Activated CD4-positive, alpha-beta T cell treated with anti-CD3 and anti-CD28 coated beads, Interleukin-2, amount 10 ng/mL, durations not matched to agents 24 days and 14 days (primary cell): ENCODE data around the gene NETO2. TPM values are rescaled to one million over a fixed set of nuclear protein-coding genes. Genes with fewer than 3 reads are reported as not detected.
"Not testable (repeated sequence)": the region's sequence is repeated elsewhere in the genome, so short reads cannot be mapped to it uniquely, and the experiment has no call there.

ENCODE experiments used
- DNase-seq: peaks from one replicate; pipeline ENCODE4 v3.0.0; 2022
- H3K27ac Mint-ChIP-seq: one replicate; pipeline ENCODE4 v1.8.0; 2022; ENCODE audit warnings: mild to moderate bottlenecking, mixed read lengths
- H3K27me3 Mint-ChIP-seq: one replicate; pipeline ENCODE4 v1.8.0; 2022; ENCODE audit warnings: mixed read lengths
- H3K36me3 Mint-ChIP-seq: one replicate; pipeline ENCODE4 v1.8.0; 2022; ENCODE audit warnings: low read depth, mild to moderate bottlenecking, mixed read lengths
- H3K4me1 Mint-ChIP-seq: one replicate; pipeline ENCODE4 v1.8.0; 2021; ENCODE audit warnings: mixed read lengths
- H3K4me3 Mint-ChIP-seq: one replicate; pipeline ENCODE4 v1.8.0; 2022; ENCODE audit warnings: mild to moderate bottlenecking, moderate library complexity, mixed read lengths
- H3K9me3 Mint-ChIP-seq: one replicate; pipeline ENCODE4 v1.8.0; 2021; ENCODE audit warnings: mixed read lengths
- intact Hi-C: fragments of 100-400 bp; cut with micrococcal nuclease; formaldehyde crosslinking; loops from one replicate; pipeline ENCODE4 v1.15.1; 2023
- total RNA-seq: library from RNA; stranded (reverse); gene quantifications from 2 replicates; pipeline ENCODE4 v1.2.3, GENCODE V29; 2022

NETO2 gene
- total RNA-seq, 1 donor from 2014 or later: 18.9 TPM

GRCh38 chr16:47069313-47069712 is 74.4 kb downstream of the NETO2 start:
- intact Hi-C loops: no loop called here
- H3K4me3 Mint-ChIP-seq: peak overlapping the region; percentile 53
- peaks cover 5% of the 10 kb centered on the region for H3K9me3 Mint-ChIP-seq
- H3K27me3 Mint-ChIP-seq: no peaks in the 10 kb centered on the region
- peak overlapping the region; percentile 84 for H3K27ac Mint-ChIP-seq
- peaks cover 23% of the 10 kb centered on the region for H3K4me1 Mint-ChIP-seq
- DNase-seq: peak; percentile 62
- H3K36me3 Mint-ChIP-seq: peaks cover 1% of the 10 kb centered on the region

GRCh38 chr16:47067203-47067602 is 76.5 kb downstream of the NETO2 start:
- no peak overlapping the region for H3K4me3 Mint-ChIP-seq

GRCh38 chr16:47065766-47066688 is 77.7 kb downstream of the NETO2 start:
- no peak overlapping the region for H3K27ac Mint-ChIP-seq
- DNase-seq: no peak
- intact Hi-C loops: no loop called here
- H3K27me3 Mint-ChIP-seq: no peaks in the 10 kb centered on the region
- peaks cover 1% of the 10 kb centered on the region for H3K36me3 Mint-ChIP-seq
- H3K4me1 Mint-ChIP-seq: peaks cover 12% of the 10 kb centered on the region
- H3K9me3 Mint-ChIP-seq: no peaks in the 10 kb centered on the region
- no peak overlapping the region for H3K4me3 Mint-ChIP-seq

More at GRCh38 chr16:47067203-47067602, 76.5 kb downstream of the NETO2 start:
- Mint-ChIP-seq H3K9me3 (peaks cover 3% of the 10 kb centered on the region), H3K27me3 (no peaks in the 10 kb centered on the region), H3K27ac (no peak overlapping the region), H3K36me3 (peaks cover 1% of the 10 kb centered on the region), H3K4me1 (peaks cover 13% of the 10 kb centered on the region)
- intact Hi-C loops: no loop called here
- no peak for DNase-seq

- no peak overlapping the region for H3K4me3 Mint-ChIP-seq
- H3K27me3 Mint-ChIP-seq: no peaks in the 10 kb centered on the region
- intact Hi-C loops: no loop called here
- H3K36me3 Mint-ChIP-seq: no peaks in the 10 kb centered on the region
- peaks cover 8% of the 10 kb centered on the region for H3K4me1 Mint-ChIP-seq
- DNase-seq: no peak
- no peak overlapping the region for H3K27ac Mint-ChIP-seq
- no peaks in the 10 kb centered on the region for H3K9me3 Mint-ChIP-seq
Observed at GRCh38 chr16:47064775-47065174, 79.0 kb downstream of the NETO2 start.

GRCh38 chr16:47063011-47063724 is 80.6 kb downstream of the NETO2 start:
- Mint-ChIP-seq H3K36me3 (no peaks in the 10 kb centered on the region), H3K9me3 (no peaks in the 10 kb centered on the region), H3K4me3 (no peak overlapping the region), H3K27ac (no peak overlapping the region), H3K4me1 (no peaks in the 10 kb centered on the region), H3K27me3 (no peaks in the 10 kb centered on the region)
- DNase-seq: no peak
- intact Hi-C loops: no loop called here

GRCh38 chr16:47061204-47061603 is 82.5 kb downstream of the NETO2 start:
- H3K27me3 Mint-ChIP-seq: no peaks in the 10 kb centered on the region
- H3K4me1 Mint-ChIP-seq: no peaks in the 10 kb centered on the region
- DNase-seq: no peak
- H3K4me3 Mint-ChIP-seq: no peak overlapping the region
- no peak overlapping the region for H3K27ac Mint-ChIP-seq
- H3K9me3 Mint-ChIP-seq: no peaks in the 10 kb centered on the region
- no peaks in the 10 kb centered on the region for H3K36me3 Mint-ChIP-seq
- intact Hi-C loops: no loop called here

GRCh38 chr16:47060596-47060995 is 83.1 kb downstream of the NETO2 start:
- DNase-seq: no peak
- Mint-ChIP-seq H3K36me3 (no peaks in the 10 kb centered on the region), H3K4me1 (no peaks in the 10 kb centered on the region), H3K9me3 (no peaks in the 10 kb centered on the region), H3K4me3 (no peak overlapping the region), H3K27me3 (no peaks in the 10 kb centered on the region), H3K27ac (no peak overlapping the region)
- intact Hi-C loops: no loop called here

GRCh38 chr16:47059991-47060390 is 83.8 kb downstream of the NETO2 start:
- H3K27ac Mint-ChIP-seq: no peak overlapping the region
- intact Hi-C loops: no loop called here
- no peaks in the 10 kb centered on the region for H3K9me3 Mint-ChIP-seq
- DNase-seq: no peak
- no peaks in the 10 kb centered on the region for H3K27me3 Mint-ChIP-seq
- H3K4me1 Mint-ChIP-seq: no peaks in the 10 kb centered on the region
- H3K36me3 Mint-ChIP-seq: no peaks in the 10 kb centered on the region
- H3K4me3 Mint-ChIP-seq: no peak overlapping the region

GRCh38 chr16:47059130-47059529 is 84.6 kb downstream of the NETO2 start:
- H3K4me1 Mint-ChIP-seq, H3K9me3 Mint-ChIP-seq, H3K4me3 Mint-ChIP-seq, H3K27me3 Mint-ChIP-seq, DNase-seq, H3K27ac Mint-ChIP-seq, H3K36me3 Mint-ChIP-seq, intact Hi-C loops: not testable (repeated sequence)

- Mint-ChIP-seq H3K27me3 (no peaks in the 10 kb centered on the region), H3K36me3 (no peaks in the 10 kb centered on the region), H3K9me3 (no peaks in the 10 kb centered on the region), H3K4me1 (no peaks in the 10 kb centered on the region), H3K27ac (no peak overlapping the region), H3K4me3 (no peak overlapping the region)
- DNase-seq: no peak
- intact Hi-C loops: no loop called here
Observed at GRCh38 chr16:47058295-47059086, 85.3 kb downstream of the NETO2 start.

GRCh38 chr16:47057630-47057993 is 86.1 kb downstream of the NETO2 start:
- Mint-ChIP-seq H3K27ac (no peak overlapping the region), H3K27me3 (no peaks in the 10 kb centered on the region), H3K9me3 (no peaks in the 10 kb centered on the region), H3K36me3 (no peaks in the 10 kb centered on the region), H3K4me3 (no peak overlapping the region), H3K4me1 (no peaks in the 10 kb centered on the region)
- DNase-seq: no peak
- intact Hi-C loops: no loop called here

- no peak overlapping the region for H3K27ac Mint-ChIP-seq
- no peaks in the 10 kb centered on the region for H3K4me1 Mint-ChIP-seq
- H3K4me3 Mint-ChIP-seq: no peak overlapping the region
- intact Hi-C loops: no loop called here
- no peaks in the 10 kb centered on the region for H3K27me3 Mint-ChIP-seq
- DNase-seq: no peak
- no peaks in the 10 kb centered on the region for H3K9me3 Mint-ChIP-seq
- no peaks in the 10 kb centered on the region for H3K36me3 Mint-ChIP-seq
Observed at GRCh38 chr16:47056688-47057629, 86.8 kb downstream of the NETO2 start.

- H3K4me3 Mint-ChIP-seq, H3K27ac Mint-ChIP-seq, H3K27me3 Mint-ChIP-seq, H3K36me3 Mint-ChIP-seq, H3K9me3 Mint-ChIP-seq, H3K4me1 Mint-ChIP-seq, intact Hi-C loops, DNase-seq: not testable (repeated sequence)
Observed at GRCh38 chr16:47056061-47056460, 87.7 kb downstream of the NETO2 start.
